HG02870 (cell line): ENCODE measurements around the gene OMP.
"Not testable (repeated sequence)": the region's sequence is repeated elsewhere in the genome, so short reads cannot be mapped to it uniquely, and the experiment has no call there.

Source experiments
- ATAC-seq: cut with Tn5 transposase; IDR thresholded peaks from one replicate; pipeline ENCODE4 v1.9.1; 2021; ENCODE audit warnings: mild to moderate bottlenecking, moderate library complexity; ENCODE audit not compliant: unreplicated experiment

OMP gene, protein sequence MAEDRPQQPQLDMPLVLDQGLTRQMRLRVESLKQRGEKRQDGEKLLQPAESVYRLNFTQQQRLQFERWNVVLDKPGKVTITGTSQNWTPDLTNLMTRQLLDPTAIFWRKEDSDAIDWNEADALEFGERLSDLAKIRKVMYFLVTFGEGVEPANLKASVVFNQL

DNA sequence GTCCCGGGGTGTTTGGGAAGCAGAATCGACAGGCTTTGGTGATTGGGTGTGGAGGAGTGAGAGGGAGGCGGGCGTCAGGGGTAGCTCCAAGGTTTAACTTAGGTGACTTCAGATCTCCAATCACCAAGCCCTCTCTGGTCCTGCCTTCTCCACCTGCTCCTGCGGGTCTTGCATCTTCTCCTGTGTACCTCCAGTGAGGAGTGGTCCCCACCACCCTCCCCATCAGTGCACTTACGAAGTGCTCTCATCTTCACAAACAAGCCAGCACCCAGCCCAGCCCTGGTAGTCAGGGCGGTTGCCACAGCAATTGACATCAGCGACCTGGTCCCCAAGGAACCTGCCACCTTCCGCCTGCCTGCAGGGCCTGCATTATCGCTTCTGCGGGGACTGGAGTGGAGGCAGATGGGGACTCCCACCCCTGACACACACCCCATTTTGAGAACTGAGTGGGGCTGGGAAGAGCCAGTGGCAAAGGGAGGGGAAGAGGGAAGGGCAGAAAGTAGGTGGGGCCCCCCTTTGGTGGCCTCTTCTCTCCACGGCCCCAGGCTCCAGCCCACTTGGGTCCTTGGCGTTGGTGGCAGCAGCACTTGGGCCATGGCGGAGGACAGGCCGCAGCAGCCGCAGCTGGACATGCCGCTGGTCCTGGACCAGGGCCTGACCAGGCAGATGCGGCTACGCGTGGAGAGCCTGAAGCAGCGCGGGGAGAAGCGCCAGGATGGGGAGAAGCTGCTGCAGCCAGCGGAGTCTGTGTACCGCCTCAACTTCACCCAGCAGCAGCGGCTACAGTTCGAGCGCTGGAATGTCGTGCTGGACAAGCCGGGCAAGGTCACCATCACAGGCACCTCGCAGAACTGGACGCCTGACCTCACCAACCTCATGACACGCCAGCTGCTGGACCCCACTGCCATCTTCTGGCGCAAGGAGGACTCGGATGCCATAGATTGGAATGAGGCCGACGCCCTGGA is at the start of gene OMP:
Gene OMP (plus strand): TSS at position 595 of the 965 bp plus-strand sequence. CDS start 0 bp downstream, at position 595.
- ATAC-seq: no peak

DNA sequence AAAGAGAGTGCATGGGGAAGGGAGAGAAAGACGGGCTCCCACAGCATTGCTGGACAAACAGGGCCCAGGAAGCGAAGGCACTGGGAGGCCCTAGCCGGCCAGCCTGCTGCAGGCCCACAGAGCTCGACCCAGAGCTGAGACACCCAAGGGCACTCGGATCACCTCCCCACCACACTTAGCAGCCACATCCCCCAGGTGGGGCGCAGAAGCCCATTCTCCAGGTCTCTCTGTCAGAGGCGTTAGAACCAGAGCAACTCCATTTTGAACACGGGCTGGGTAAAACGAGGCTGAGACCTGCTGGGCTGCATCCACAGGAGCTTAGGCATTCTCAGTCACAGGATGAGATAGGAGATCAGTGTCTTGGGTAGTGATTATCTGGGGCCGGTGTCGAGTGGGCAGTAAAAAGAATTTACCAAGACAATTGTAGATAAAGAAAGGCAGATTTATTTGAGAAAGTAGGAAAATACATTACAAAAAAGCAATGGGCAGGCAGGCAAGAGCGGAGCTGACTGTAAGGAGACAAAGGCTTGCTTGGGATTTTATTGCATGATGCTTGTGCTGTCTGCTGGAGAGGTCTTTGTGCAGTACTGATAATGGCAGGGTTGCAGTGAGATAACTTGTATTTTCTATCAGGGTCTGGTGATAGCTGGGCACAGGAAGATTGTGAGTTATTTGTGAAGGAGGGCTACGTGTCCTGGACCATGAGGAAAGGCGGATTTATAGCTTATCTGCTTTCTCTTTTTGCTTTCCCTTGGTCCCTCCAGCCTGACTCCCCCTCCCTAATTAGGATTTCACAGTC is 49.2 kb upstream of the OMP start:
- ATAC-seq: no peak

DNA sequence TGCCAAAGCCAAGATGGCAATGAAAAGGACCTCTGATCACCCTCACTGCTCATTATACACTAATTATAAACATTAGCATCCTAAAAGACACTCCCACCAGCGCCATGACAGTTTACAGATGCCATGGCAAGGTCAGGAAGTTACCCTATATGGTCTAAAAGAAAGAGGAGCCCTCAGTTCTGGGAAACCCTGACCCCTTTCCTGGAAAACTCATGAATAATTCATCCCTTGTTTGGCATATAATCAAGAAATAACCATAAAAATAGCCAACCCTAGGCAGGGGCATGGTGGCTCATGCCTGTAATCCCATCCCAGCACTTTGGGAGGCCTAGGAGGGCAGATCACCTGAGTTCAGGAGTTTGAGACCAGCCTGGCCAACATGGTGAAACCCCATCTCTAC is 48.6 kb upstream of the OMP start:
- ATAC-seq: no peak

DNA sequence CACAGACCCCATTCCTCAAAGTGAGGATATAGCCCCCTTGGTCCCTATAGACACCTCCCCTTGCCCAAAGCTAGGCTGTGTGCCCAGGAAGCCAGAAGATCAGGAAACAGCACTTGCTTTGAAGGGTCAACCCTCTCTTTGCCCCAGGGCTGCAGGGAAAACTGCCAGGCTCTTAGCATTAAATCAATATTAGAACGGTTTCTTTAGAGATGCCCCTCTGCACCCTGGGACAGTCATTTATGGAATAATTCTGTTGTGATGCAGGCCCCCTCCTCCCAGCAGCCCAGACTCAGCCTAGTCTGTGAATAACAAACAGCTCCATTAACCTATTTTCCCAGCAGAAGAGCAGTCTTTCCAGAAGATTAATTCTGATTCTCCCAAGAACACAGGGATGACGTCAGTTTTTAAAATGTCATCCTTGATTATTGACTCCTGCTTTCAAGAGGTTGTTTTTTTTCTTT is 47.5 kb upstream of the OMP start:
- ATAC-seq: no peak

DNA sequence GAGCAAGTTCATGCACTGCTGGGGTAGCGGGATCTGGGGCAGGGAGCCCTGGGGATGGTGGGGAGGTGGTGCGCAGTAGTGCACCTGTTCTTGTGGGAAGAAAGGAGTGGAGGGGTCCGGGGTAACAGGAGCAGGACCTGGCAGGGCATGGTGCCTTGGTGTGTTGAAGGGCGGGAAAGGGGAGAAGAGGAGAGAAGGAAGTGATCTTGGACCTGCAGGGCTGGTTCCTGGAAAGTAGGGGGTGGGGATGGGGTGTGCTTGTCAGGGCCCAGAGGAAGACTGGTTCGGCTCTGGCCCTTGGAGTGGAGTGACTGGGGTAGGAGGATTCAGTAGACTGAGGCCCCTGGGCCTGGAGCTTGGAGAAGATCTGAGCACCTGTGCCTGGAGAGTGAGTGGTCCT is 46.7 kb upstream of the OMP start:
- ATAC-seq: no peak

DNA sequence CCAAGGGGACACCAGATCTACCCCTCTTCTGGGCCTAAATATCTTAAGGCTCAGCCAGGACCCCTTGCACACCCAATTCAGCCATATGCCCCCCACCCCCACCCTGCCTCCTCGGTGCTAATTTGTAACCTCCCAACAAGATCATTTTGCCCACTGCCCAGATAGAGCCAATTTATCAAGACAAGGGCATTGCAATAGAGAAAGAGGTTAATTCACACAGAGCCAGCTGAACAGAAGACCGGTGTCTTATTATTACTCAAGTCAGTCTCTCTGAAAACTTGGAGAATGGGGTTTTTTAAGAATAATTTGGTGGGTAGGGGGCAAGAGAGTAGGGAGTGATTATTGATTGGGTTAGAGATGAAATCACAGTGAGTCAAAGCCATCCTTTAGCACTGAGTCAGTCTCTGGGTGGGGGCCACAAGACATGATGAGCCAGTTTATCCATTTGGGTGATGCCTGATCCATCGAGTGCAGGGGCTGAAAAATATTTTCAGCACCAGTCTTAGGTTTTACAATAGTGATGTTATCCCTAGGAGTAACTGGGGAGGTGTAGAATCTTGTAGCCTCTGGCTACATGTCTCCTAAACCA is 45.7 kb upstream of the OMP start:
- ATAC-seq: no peak

DNA sequence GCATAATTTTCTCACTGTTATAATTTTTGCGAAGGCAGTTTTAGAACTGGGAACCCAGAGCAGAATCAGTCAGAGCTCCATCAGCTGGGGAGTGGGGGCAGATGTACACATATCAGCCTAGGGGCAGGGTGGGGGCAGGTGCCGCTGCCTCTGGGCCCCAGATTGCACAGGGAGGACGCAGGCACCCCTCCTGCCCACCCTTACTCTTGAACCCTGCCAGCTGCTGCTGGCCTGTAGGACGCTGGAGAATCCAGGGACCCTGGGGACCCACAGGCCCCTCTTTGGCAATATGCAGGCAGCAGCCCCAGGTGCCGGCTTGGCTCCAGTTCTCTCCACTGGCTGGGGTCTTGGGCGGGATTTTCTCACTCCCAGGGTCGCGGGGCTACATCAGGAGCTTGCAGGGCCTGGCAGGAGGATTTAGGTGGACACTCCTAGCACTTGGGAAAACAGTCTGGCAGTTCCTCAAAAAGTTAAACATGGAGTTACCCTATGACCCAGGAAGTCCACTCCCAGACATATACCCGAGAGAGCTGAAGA is 44.6 kb upstream of the OMP start:
- no peak for ATAC-seq

DNA sequence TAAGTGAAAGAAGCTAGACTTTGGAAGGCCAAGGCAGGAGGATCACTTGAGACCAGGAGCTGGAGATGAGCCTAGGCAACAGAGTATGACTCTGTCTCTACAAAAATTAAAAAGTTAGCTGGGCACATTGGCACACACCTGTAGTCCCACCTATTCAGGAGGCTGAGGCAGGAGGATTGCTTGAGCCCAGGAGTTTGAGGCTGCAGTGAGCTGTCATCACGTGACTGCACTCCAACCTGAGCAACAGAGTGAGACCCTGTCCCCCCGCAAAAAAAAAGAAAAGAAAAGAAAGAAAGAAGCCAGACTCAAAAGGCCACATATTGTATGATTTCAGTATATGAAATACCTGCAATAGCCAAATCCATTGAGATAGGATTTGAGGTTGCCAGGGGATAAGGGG is 43.7 kb upstream of the OMP start:
- no peak for ATAC-seq

DNA sequence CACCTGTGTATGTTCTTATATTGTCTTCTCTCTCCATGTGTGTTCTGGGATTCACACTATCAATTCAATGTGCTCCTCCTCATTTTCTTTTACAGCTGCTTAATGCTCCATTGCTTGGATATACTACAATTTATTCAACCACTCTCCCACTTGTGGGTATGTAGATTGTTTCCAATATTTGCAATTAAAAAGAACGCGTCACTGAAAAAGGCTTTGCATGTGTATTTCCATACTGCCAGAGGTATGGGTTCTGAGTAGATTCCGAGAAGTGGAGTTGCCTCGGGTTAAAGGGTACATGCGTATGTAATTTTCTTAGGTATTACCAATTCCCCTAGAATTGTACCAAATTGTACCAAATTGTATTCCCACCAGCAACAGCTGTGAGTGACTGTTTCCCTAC is 42.8 kb upstream of the OMP start:
- ATAC-seq: no peak

DNA sequence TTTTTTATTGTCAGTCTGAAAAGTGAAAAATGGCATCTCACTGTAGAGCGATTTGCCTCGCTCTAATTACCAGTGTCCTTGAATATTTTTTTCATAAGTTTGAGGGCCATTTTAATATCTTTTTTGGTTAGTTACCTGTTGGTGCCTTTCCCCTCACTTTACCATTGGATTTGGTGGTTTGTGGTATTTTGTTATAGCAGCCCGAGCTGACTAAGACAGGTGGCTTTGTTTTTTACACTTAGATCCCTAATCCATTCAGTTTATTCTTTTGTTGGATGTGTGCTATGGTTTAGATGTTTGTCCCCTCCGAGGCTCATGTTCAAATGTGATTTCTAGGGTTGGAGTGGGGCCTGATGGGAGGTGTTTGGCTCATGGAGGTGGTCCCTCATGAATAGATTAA is 42.4 kb upstream of the OMP start:
- ATAC-seq: no peak

DNA sequence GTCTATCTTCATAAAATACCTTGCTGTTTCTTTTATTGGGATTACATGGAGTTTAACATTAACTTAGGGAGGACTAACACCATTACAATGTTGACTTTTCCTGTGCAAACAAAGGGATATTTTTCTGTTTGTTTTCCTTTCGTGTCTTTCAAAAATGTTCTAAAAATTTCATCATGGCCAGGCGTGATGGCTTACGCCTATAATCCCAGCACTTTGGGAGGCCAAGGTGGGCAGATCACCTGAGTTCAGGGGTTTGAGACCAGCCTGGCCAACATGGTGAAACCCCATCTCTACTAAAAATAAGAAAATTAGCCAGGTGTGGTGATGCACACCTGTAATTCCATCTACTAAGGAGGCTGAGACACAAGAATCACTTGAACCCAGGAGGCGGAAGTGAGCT is 41.4 kb upstream of the OMP start:
- not testable (repeated sequence) for ATAC-seq

DNA sequence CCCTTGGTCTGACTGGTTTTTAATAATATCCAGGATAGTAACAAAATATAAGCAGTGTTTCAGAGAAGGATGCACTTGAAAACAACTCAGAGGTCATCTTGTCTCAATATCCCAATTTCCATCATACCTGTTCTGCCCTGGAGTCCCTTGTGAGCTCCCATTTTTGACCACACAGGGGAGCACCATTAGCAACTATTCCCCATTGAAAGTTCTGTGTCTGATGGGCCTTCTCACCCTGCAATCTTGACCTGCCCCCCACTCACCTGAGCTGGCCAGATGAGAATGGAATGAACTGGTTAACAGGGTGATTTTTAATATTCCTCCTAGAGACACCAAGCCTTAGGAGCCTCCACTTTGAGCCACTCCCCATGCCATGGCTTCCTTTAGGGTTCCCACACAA is 39.7 kb upstream of the OMP start:
- ATAC-seq: no peak

DNA sequence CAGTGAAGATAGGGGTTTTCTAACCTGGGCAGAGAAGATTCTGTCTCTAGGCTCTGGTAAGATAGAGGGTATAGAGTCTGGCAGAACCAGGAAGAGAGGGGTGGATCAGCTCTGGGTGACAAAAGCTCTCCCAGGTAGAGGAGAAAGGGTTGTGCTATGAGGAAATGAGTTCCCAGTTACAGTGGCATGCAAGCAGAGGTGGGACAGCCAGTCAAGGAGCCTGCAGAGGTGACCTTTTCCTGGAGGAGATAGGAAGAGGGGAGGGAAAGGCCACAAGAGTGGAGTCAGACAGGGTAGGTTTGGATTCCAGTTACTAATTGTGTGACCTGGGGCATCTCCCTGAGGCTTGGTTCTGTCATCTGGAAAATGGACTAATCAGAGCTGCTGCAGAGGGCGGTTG is 39.2 kb upstream of the OMP start:
- no peak for ATAC-seq

DNA sequence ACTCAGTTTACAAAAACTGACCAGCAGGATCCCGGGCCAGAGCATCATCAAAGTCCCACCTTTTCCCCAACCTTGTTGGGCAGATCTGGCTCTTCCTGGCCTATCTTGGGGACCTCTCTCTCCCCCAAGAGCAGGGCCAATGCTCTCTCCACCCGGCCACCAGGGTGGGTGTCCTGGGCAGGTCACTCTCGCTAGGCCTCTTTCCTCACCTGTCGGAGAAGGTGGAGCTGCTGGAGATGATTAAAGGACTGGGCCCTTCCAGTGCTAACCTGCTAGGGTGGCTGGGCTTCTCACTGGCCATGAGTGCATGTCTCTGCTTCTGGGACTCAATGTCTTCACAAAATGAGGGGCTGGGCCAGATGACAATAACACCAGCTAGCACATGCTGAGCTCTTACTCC is 38.8 kb upstream of the OMP start:
- ATAC-seq: no peak

DNA sequence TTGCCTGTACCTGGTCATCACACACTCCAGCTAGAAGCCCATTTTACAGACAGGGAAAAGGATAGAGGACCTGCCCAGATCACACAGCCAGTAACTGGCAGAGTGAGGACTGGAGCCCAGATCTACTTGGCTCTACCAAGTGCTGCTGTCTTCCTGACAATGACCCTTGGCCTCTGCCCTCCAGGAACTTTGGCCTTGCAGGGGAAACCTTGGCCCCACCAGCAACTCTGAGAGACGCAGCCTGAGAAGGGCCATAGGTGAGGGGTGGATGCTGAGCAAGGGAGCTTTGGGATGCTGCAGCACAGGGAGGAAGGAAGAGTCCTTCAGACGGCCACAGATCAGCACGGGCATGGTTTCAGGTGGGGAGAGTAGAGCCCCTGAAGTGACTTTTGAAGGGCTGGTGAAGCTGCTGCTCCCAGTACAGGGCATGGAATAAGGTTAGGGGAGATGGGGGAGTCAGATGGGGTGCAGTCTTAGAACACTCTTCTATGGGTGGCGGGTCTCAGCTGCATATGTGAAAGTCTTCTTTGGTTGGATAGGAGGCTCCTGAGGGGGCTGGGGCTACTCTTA is 37.9 kb upstream of the OMP start:
- no peak for ATAC-seq

DNA sequence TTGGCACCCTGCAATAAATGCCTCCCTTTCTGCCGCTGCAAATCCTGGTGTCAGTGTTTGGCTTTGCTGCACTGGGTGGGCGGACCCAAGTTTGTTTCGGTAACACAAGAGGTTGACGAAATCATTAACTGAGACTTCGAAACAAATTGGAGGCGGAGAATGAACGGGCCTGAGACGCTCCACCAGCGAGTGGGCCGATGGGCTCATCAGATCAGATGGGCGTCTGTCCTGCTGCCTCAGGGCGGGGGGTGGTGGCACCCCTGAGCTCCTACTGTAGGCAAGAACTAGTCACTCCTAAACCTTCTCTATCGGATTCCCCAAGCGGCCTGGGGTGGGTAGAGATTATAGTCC is 36.8 kb upstream of the OMP start:
- no peak for ATAC-seq

DNA sequence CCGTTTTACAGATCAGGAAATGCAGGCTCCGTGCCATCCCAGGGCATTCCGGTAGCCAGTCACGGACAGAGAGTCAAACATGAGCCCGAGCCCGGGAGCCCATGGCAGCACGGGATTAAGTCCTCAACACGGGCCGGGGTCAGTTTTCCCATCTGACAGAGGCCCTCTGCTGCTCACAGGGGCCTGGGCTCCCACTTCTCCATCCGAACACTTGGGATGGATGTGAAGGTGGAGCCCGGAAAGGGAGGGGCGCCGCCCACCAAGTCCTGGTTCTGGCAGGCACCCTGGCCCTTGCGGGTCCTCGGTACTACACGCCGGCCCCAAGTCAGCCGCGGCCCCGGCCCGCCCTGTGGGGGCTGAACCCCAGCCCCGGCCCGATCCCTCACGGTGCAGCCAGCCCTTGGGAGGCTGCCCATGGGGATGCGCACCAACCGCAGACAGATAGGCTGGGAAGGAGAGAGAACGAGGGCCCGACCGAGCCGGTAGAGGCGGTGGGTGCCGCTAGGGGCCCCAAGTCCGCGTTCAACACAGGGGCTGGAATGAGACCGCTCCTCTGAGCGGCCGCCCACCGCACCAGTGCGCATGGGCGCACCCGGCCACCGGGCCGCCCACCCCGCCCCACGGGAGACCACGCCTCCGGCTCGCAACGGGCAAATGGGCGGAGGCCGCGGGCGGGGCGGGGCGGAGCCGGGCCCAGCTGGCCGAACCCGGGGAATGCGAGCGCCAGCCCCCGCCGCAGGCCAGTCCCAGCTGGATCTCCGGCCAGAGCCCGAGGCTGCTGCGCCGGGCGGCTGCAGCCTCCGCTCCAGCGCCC is 36.2 kb upstream of the OMP start, which contains the start of gene CAPN5:
Gene CAPN5 (plus strand): TSS at position 743 of the 814 bp plus-strand sequence. CDS start 17,916 bp downstream, outside the sequence.
- ATAC-seq: peak; percentile 83

DNA sequence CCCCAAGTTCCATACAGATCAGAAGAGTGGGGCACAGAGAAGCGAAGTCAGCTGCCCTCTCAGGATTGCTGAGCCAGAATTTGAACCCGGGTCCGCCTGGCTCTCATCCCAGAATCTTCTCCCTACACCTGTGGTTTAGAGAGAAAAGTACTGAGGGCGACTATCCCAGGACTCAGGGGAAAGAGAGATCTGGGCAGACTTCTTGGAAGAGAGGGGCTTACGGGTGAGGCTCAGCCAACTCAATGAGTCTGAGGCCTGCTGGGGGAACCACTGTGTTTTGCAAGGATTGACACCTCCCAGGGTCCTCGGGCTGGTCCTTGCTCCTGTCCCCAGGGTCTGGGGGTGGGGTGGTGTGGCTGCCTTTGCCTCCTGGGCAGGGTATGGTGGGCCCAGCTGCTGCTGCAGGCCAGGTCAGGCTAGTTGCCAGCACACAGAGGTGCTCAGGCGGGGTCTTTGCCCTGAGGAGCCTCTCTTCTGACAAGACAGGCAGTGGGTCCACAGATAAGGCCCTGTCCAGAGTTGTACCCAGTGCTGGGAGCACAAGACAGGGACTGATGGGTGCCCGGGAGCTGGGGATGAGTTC is 34.7 kb upstream of the OMP start:
- no peak for ATAC-seq
